Measurements from ENCODE around the gene TBC1D20. TPM values are rescaled to one million over a fixed set of nuclear protein-coding genes. Genes with fewer than 3 reads are reported as not detected.

TBC1D20 gene
- total RNA-seq, 1 donor from 2014 or later = 12.6 TPM

Small RNA genes lying within 50 kb of the gene (small RNA-seq; reads per million reads assigned to genes)
- not detected for gene RF00019

Other genes starting within 250 kb of the TBC1D20 start
- not detected for gene DEFB129, start 235.3 kb downstream of the TBC1D20 start, total RNA-seq
- gene DEFB132, start 204.8 kb downstream of the TBC1D20 start, total RNA-seq = not detected
- 7.3 TPM for gene C20orf96, start 171.8 kb downstream of the TBC1D20 start, total RNA-seq
- gene ZCCHC3, start 165.0 kb downstream of the TBC1D20 start, total RNA-seq = 26.9 TPM
- 7.7 TPM for gene SOX12, start 137.0 kb downstream of the TBC1D20 start, total RNA-seq
- 26.1 TPM for gene NRSN2, start 115.4 kb downstream of the TBC1D20 start, total RNA-seq
- 12.6 TPM for gene TRIB3, start 81.8 kb downstream of the TBC1D20 start, total RNA-seq
- 15.1 TPM for gene RBCK1, start 54.2 kb downstream of the TBC1D20 start, total RNA-seq
- gene CSNK2A1, start 81.3 kb upstream of the TBC1D20 start, total RNA-seq = 179 TPM
- under 0.01 TPM for gene TCF15, start 147.8 kb upstream of the TBC1D20 start, total RNA-seq
- 12.6 TPM for gene SRXN1, start 190.7 kb upstream of the TBC1D20 start, total RNA-seq
- gene SCRT2, start 213.3 kb upstream of the TBC1D20 start, total RNA-seq = 1.6 TPM

All from frontal cortex (tissue), 1 donor.